Gastrocnemius medialis (tissue), 4 donors: ENCODE data around the gene PLEKHG4.

Experiments
- CTCF ChIP-seq, 5 experiments: fragments of 450-650 bp in 3 of 5; fragments of 200-600 bp in 2 of 5; sonication (generic) in 2 of 5; IDR thresholded peaks in 4 of 5; conservative IDR thresholded peaks in 1 of 5; 1 replicate in 4 of 5; 2 replicates in 1 of 5; pipeline ENCODE4 v1.5.1; 2016 to 2019; ENCODE audit warnings: antibody characterized with exemption in 5 of 5, mild to moderate bottlenecking in 3 of 5, moderate library complexity in 3 of 5
- POLR2A ChIP-seq, 2 donors: fragments of 450-650 bp; IDR thresholded peaks; one replicate each; pipeline ENCODE4 v1.6.1; 2017; ENCODE audit warnings: antibody characterized with exemption in 2 of 2, mild to moderate bottlenecking in 2 of 2, moderate library complexity in 2 of 2

- TF ChIP-seq POLR2A (IDR thresholded peaks at IDR 0.05) = no peak
- no peak for TF ChIP-seq CTCF (IDR thresholded peaks at IDR 0.05 in 4 of 5, conservative IDR thresholded peaks at IDR 0.05 in 1 of 5)
Measured at GRCh38 chr16:67311607-67312488, 32.5 kb downstream of the PLEKHG4 start.
